ENCODE results near the gene DSCAM. TPM values are rescaled to one million over a fixed set of nuclear protein-coding genes. Genes with fewer than 3 reads are reported as not detected.

Gene DSCAM
- total RNA-seq, 1 donor = not detected

DNA sequence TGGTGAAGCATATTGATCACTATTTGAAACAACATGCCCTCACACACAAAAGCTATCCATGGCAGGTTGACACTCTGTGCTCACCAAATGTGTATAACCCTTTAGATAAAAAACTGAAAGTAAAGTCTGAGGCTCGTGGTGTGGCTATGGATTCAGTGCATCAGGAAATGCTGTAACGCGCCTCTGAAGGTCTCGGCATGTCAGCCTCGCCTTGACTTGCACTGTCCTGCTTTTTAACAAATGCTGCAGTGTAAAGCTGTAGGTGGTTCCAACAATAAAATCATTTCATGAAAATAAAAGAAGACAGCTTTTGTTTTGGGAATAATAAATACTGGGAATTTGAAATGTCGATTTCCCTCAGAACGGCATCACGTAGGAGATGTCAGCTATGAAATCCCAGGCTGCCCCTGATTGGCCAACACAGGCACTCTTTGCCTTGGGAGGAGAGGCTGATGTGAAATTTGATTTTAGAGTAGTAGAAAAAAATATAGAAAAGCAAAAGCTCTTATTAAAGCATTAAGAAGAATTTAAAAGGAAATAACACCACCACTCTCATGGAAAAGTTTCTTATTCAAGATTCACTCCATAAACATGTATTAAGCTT lies 168.2 kb downstream of the DSCAM start:
- H3K4me1 ChIP-seq (ENCODE audit: insufficient read depth, low read length) = no peaks in the 10 kb centered on the region
- H2AFZ ChIP-seq (ENCODE audit: low read length) = no peak overlapping the region
- H3K4me3 ChIP-seq (ENCODE audit: insufficient read depth, low read length) = no peak overlapping the region
- TF ChIP-seq, protein P1, sequence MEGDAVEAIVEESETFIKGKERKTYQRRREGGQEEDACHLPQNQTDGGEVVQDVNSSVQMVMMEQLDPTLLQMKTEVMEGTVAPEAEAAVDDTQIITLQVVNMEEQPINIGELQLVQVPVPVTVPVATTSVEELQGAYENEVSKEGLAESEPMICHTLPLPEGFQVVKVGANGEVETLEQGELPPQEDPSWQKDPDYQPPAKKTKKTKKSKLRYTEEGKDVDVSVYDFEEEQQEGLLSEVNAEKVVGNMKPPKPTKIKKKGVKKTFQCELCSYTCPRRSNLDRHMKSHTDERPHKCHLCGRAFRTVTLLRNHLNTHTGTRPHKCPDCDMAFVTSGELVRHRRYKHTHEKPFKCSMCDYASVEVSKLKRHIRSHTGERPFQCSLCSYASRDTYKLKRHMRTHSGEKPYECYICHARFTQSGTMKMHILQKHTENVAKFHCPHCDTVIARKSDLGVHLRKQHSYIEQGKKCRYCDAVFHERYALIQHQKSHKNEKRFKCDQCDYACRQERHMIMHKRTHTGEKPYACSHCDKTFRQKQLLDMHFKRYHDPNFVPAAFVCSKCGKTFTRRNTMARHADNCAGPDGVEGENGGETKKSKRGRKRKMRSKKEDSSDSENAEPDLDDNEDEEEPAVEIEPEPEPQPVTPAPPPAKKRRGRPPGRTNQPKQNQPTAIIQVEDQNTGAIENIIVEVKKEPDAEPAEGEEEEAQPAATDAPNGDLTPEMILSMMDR (IDR thresholded peaks at IDR 0.05; ENCODE audit: extremely low read depth, low read depth, low read length) = no peak
- H3K4me2 ChIP-seq (ENCODE audit: insufficient read depth, low read length) = no peak overlapping the region
- no peaks in the 10 kb centered on the region for H4K20me1 ChIP-seq (ENCODE audit: insufficient read depth, low read length)
- DNase-seq (ENCODE audit: insufficient read length, low spot score, missing footprints) = no peak
- no peak overlapping the region for H3K27ac ChIP-seq (ENCODE audit: low read depth, low read length)
- no peaks in the 10 kb centered on the region for H3K27me3 ChIP-seq (ENCODE audit: insufficient read depth, low read length)
- H3K79me2 ChIP-seq (ENCODE audit: insufficient read depth, low read length) = no peaks in the 10 kb centered on the region
- no peaks in the 10 kb centered on the region for H3K9me3 ChIP-seq (ENCODE audit: low read depth, low read length)
- no peaks in the 10 kb centered on the region for H3K36me3 ChIP-seq (ENCODE audit: insufficient read depth, low read length)

DNA sequence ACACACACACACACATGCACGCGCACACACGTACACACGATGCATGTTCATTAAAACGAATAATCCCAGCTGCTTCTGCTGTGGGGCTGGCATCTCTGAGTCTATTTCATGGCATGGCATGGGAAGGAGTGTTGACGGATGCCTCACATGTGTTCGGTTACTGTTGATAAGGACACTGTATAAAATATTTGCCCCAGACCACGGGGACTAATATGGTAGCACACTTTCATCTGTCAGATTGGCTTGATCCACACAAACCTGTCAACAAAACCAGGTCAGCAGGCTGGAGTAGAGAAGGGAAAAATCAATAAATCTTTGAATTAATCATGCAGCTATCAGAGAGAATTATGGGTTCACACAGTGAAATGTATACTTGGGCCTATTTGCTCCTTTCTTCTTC lies 171.9 kb downstream of the DSCAM start:
- Histone ChIP-seq H3K4me2 (ENCODE audit: insufficient read depth, low read length) (no peak overlapping the region), H3K9me3 (ENCODE audit: low read depth, low read length) (no peaks in the 10 kb centered on the region), H3K27ac (ENCODE audit: low read depth, low read length) (no peak overlapping the region), H4K20me1 (ENCODE audit: insufficient read depth, low read length) (no peaks in the 10 kb centered on the region), H2AFZ (ENCODE audit: low read length) (no peak overlapping the region), H3K4me3 (ENCODE audit: insufficient read depth, low read length) (no peak overlapping the region), H3K27me3 (ENCODE audit: insufficient read depth, low read length) (no peaks in the 10 kb centered on the region), H3K79me2 (ENCODE audit: insufficient read depth, low read length) (no peaks in the 10 kb centered on the region), H3K4me1 (ENCODE audit: insufficient read depth, low read length) (no peaks in the 10 kb centered on the region), H3K36me3 (ENCODE audit: insufficient read depth, low read length) (no peaks in the 10 kb centered on the region)
- no peak for DNase-seq (ENCODE audit: insufficient read length, low spot score, missing footprints)
- TF ChIP-seq, protein P1 (IDR thresholded peaks at IDR 0.05; ENCODE audit: extremely low read depth, low read depth, low read length) = no peak

DNA sequence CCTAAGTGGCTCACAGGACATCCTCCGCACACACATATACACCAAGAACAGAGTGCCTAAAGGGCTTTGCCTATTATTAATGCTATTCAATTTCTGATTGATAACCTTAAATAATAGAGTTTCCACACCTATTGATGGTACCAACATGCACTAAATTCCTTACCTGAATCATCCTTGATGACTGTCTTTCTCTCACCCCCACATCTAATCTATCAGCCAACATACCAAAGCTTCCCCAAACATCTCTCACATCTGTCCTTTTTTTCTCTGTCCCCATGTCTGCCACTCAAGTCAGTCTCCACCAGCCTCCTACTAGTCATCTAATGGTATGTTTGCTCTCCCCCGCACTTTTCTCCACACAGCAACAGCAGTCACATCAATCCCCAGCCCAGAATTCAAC lies 174.4 kb downstream of the DSCAM start:
- Histone ChIP-seq H3K27ac (ENCODE audit: low read depth, low read length) (no peak overlapping the region), H3K4me1 (ENCODE audit: insufficient read depth, low read length) (no peaks in the 10 kb centered on the region), H4K20me1 (ENCODE audit: insufficient read depth, low read length) (no peaks in the 10 kb centered on the region), H3K4me2 (ENCODE audit: insufficient read depth, low read length) (no peak overlapping the region), H3K79me2 (ENCODE audit: insufficient read depth, low read length) (no peaks in the 10 kb centered on the region), H3K4me3 (ENCODE audit: insufficient read depth, low read length) (no peak overlapping the region), H3K27me3 (ENCODE audit: insufficient read depth, low read length) (no peaks in the 10 kb centered on the region), H2AFZ (ENCODE audit: low read length) (no peak overlapping the region), H3K36me3 (ENCODE audit: insufficient read depth, low read length) (no peaks in the 10 kb centered on the region), H3K9me3 (ENCODE audit: low read depth, low read length) (no peaks in the 10 kb centered on the region)
- no peak for DNase-seq (ENCODE audit: insufficient read length, low spot score, missing footprints)
- TF ChIP-seq, protein P1 (IDR thresholded peaks at IDR 0.05; ENCODE audit: extremely low read depth, low read depth, low read length) = no peak

DNA sequence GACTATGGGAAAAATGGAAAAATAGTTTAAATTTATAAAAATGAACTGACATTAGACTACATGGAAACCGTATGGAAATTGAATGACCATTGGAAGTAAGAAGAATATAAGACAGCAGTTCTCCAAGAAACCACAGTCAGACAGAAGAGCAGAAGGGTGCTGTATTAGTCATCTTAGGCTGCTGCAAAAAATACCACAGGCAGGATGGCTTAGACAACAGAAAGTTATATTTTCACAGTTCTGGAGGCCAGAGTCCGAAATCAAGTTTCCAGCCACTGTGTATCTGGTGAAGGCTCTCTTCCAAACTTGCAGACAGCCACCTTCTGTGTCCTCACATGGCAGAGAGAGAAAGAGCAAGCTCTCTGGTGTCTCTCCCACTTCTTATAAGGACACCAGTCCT lies 175.2 kb downstream of the DSCAM start:
- Histone ChIP-seq H3K79me2 (ENCODE audit: insufficient read depth, low read length) (no peaks in the 10 kb centered on the region), H3K4me3 (ENCODE audit: insufficient read depth, low read length) (no peak overlapping the region), H3K4me1 (ENCODE audit: insufficient read depth, low read length) (no peaks in the 10 kb centered on the region), H3K9me3 (ENCODE audit: low read depth, low read length) (no peaks in the 10 kb centered on the region), H2AFZ (ENCODE audit: low read length) (no peak overlapping the region), H3K27ac (ENCODE audit: low read depth, low read length) (no peak overlapping the region), H4K20me1 (ENCODE audit: insufficient read depth, low read length) (no peaks in the 10 kb centered on the region), H3K27me3 (ENCODE audit: insufficient read depth, low read length) (no peaks in the 10 kb centered on the region), H3K36me3 (ENCODE audit: insufficient read depth, low read length) (no peaks in the 10 kb centered on the region), H3K4me2 (ENCODE audit: insufficient read depth, low read length) (no peak overlapping the region)
- TF ChIP-seq, protein P1 (IDR thresholded peaks at IDR 0.05; ENCODE audit: extremely low read depth, low read depth, low read length) = no peak
- DNase-seq (ENCODE audit: insufficient read length, low spot score, missing footprints) = no peak

Data from osteoblast (primary cell).